ENCODE data around the gene ABCA2.

DNA sequence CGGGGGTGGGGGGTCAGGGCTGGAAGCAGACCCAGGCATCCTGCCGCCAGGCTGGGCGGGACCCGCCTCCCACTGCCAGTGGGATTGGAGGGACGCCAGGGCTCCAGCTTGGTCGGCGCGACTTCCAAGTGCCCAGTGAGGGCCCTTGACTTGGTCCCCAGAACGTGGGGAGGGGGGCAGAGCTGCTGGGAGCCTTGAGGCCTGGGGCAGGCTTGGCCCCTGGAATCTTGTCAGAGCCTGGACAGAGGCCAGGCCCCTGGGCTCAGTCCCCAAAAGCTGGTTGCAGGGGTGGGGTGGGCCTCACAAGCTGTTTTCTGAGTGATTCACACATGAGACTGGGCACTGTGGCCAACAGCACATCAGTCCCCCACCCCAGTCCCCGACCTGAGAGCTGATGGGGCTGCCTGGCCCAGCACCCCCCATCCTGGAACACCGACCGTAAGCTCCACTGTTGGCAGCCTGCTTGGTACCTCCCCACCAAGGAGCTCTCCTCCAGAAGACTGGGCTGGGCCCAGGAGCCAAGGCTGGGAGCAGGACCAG lies 32.2 kb downstream of the ABCA2 start:
- TF ChIP-seq, protein P1, sequence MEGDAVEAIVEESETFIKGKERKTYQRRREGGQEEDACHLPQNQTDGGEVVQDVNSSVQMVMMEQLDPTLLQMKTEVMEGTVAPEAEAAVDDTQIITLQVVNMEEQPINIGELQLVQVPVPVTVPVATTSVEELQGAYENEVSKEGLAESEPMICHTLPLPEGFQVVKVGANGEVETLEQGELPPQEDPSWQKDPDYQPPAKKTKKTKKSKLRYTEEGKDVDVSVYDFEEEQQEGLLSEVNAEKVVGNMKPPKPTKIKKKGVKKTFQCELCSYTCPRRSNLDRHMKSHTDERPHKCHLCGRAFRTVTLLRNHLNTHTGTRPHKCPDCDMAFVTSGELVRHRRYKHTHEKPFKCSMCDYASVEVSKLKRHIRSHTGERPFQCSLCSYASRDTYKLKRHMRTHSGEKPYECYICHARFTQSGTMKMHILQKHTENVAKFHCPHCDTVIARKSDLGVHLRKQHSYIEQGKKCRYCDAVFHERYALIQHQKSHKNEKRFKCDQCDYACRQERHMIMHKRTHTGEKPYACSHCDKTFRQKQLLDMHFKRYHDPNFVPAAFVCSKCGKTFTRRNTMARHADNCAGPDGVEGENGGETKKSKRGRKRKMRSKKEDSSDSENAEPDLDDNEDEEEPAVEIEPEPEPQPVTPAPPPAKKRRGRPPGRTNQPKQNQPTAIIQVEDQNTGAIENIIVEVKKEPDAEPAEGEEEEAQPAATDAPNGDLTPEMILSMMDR (IDR thresholded peaks at IDR 0.05; ENCODE audit: low read depth, low read length, missing input control), result no peak
- no peak for TF ChIP-seq HNF4G (IDR thresholded peaks at IDR 0.05)
- TF ChIP-seq RAD21 (IDR thresholded peaks at IDR 0.05), result no peak
- TF ChIP-seq, protein P2, sequence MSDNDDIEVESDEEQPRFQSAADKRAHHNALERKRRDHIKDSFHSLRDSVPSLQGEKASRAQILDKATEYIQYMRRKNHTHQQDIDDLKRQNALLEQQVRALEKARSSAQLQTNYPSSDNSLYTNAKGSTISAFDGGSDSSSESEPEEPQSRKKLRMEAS (IDR thresholded peaks at IDR 0.05), result no peak
- TF ChIP-seq EGR1 (IDR thresholded peaks at IDR 0.05; ENCODE audit: low read depth in 2 of 2), result no peak
- no peak for TF ChIP-seq YY1 (IDR thresholded peaks at IDR 0.05)
- TF ChIP-seq GABPA (IDR thresholded peaks at IDR 0.05 in 1 of 2, conservative IDR thresholded peaks at IDR 0.05 in 1 of 2), result no peak

All from liver (tissue), 3 donors.